IPS-NIHi11 (cell line): ENCODE results near the gene PLEKHG5.

Experiments
- DNase-seq: peaks from one replicate; pipeline ENCODE4 v3.0.0; 2012; ENCODE audit warnings: mixed read lengths, low spot score

Gene PLEKHG5

GRCh38 chr1:6424619-6425593 lies 66.6 kb downstream of the PLEKHG5 start, which contains the start of gene ESPN:
ESPN (plus strand) TSS chr1:6424776; CDS start chr1:6424956, 180 bp downstream.
- peak; percentile 82 for DNase-seq

GRCh38 chr1:6424000-6424565 lies 67.4 kb downstream of the PLEKHG5 start:
- DNase-seq: peak; percentile 60

- peak; percentile 89 for DNase-seq
Measured at GRCh38 chr1:6423321-6423999, 68.0 kb downstream of the PLEKHG5 start.

DNA sequence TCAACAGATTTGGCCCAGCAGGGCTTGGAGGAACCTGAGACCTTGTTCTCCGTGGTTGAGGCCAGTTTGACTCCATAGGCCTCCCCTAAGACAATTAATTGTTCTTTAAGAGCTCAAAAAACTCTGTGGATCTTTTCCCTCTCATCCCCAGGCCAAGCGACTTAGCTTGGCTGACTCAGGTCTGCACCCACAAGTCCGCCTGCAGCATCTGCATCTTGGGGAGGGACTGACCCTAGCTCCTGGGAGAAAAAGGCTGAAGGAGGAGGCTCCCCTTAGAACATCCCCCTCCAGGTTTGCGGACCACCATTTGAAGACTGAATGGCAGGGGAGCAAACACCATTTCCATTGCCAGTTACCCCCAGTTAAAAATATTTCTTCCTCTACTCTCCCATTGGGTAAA lies 70.2 kb downstream of the PLEKHG5 start:
- DNase-seq: no peak

DNA sequence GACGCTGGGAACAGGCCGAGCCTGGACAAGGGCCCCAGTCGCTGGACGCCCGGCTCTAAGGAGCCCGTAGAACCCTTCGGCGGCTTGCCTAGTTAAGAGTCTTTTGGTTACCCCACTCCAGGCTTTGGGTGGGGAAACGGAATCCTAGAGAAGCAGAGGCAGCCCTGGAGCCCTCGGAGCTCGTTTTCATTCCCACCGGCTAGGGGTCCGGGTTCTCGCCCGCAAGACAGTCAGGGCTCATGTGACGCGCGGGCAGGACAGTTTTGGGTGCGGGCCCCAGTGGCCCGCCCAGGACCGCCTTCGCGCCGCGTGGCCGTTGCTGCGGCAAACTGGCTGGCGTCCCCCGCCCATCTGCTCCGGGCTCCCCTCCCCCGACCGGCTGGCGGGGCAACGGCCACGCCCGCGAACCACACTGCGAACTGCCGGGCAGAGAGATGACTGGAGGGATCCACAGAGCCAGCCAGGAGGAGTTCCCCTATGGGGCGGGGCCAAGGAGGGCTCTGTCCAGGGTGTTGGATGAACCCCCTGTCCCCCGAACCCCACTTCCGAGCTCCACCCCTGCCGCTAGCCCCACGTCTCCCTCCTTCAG lies 70.9 kb downstream of the PLEKHG5 start:
- peak; percentile 58 for DNase-seq

GRCh38 chr1:6419804-6420453 lies 71.5 kb downstream of the PLEKHG5 start, which contains the start of gene HES2:
HES2 (minus strand) TSS chr1:6419919; CDS start chr1:6419820, 99 bp downstream.
- peak; percentile 78 for DNase-seq

GRCh38 chr1:6419397-6419803 lies 72.1 kb downstream of the PLEKHG5 start:
- peak; percentile 74 for DNase-seq

GRCh38 chr1:6418668-6419396 lies 72.6 kb downstream of the PLEKHG5 start:
- no peak for DNase-seq

- DNase-seq: no peak
Measured at GRCh38 chr1:6417961-6418667, 73.4 kb downstream of the PLEKHG5 start.
